Hematopoietic multipotent progenitor cell (in vitro differentiated cells): Measurements from ENCODE around the gene RMP24.
A peak's percentile ranks its signal among the peaks of the same experiment; 100 is the strongest.

Experiments used
- DNase-seq, 3 donors: peaks; one replicate each; pipeline ENCODE4 v3.0.0-alpha.2; 2011 to 2015; ENCODE audit warnings: low read depth in 2 of 3, low spot score in 2 of 3

RMP24 gene

DNA sequence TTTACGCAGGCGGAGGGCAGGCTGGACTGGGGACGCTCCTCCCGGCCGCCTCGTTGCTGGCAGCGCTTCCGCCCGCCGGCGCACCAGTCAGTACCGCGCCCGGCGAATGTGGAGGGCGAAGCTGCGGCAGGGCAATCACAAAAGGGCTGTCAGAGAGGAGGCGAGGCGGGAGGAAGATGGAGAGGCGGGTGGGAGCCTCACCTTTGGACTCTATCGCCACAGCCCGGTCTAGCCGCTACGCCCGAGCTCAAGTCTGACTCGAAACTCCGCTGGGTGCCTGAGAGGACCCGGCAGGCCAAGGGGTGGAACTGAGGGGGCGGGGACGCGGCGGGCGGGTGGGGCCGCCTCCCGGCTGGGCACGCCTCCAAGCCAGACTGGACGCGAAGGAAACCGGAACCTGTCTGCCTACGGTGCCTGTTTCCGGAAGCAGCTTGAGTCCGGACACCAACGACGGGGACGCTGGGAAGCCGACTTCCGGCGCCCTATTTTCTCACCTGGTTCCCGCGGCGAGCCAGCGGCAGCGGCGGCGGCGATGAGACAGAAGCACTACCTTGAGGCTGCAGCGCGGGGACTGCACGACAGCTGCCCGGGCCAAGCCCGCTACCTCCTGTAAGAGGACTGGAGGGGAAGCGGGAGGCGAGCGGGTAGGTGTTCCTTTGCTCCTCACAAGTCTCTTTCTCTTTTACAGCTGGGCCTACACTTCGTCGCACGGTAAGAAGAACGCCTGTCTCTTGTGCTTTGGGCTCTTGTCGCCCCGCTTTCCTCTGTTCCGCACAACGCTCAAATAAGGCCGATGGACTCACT, at the start of gene RMP24:
Gene RMP24 (plus strand): TSS at position 483 of the 804 bp plus-strand sequence.
- peak; percentile 90 to 96 (median 92) for DNase-seq

GRCh38 chr18:35923939-35924684, 48.4 kb upstream of the RMP24 start:
- DNase-seq: no peak

DNA sequence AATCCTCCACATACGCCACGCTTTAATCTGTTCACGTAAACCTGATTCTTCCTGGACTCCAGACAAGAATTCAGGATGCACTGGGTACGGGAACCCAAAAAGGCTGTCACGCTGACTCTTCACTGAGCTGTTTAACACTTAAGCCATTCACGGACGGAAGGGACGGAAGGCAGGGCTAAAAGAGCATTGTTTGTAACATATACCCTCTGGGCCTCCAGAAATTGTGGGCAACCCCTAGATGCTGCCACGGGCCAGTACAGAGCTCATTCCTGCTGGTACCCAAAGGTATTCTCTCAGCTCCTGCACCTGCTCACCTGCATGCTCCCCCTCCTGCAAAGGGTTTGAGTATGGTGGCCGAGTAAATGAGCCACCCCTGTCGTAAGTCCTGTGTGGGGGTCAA, 45.6 kb upstream of the RMP24 start:
- no peak for DNase-seq

- no peak for DNase-seq
These were observed 45.0 kb upstream of the RMP24 start for GRCh38 chr18:35927430-35927829.

DNA sequence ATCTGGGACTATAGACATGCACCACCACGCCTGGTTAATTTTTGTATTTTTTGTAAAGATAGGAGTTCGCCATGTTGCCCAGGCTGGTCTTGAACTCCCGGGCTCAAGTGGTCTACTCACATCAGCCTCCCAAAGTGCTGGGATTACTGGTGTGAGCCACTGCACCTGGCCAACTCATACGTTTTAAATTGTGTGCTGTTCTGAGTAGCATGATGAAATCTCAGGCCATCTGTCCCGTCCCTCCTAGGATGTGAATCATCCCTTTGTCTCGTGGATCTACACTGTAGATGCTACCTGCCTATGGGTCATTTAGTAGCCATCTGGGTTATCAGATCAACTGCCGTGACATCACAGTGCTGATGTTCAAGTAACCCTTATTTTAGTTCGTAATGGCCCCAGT, 38.5 kb upstream of the RMP24 start:
- DNase-seq: no peak

DNA sequence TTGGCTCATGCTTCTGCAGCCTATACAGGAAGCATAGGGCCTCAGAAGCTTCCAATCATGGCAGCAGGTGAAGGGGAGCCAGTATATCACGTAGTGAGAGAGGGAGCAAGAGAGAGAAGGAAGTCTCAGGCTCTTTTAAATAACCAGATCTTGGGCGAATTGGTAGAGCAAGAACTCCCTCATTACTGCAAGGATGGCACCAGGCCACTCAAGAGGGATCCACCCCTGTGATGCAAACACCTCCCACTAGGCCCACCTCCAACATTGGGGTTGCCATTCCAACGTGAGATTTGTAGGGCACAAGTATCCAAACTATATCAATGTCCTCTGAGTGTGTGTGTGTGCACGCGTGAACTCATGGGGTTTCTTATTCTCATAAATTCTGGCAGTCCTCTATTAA, 37.6 kb upstream of the RMP24 start:
- no peak for DNase-seq

GRCh38 chr18:35935805-35936204, 36.7 kb upstream of the RMP24 start:
- no peak for DNase-seq

GRCh38 chr18:35936951-35937350, 35.5 kb upstream of the RMP24 start:
- no peak for DNase-seq

DNA sequence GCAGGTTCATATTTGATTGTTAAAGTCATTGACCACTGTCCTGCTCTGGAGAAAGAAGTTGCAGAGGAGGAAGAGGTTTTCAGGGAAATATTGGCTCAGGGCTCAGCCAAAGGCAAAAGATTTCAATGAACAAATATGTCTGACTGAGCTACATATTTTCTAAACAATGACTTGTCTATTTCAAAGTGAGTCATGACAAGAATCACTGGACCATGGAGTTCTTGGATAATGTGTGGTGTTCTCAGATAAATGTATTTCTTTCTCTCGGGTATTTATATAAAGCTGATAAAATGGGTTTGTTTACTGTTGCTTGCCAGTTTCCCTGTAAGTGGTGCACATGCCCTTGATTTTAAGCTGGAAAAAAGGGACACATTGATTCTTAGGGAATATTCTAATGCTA, 34.3 kb upstream of the RMP24 start:
- DNase-seq: no peak

- no peak for DNase-seq
These were observed 33.9 kb upstream of the RMP24 start for GRCh38 chr18:35938562-35938961.

DNA sequence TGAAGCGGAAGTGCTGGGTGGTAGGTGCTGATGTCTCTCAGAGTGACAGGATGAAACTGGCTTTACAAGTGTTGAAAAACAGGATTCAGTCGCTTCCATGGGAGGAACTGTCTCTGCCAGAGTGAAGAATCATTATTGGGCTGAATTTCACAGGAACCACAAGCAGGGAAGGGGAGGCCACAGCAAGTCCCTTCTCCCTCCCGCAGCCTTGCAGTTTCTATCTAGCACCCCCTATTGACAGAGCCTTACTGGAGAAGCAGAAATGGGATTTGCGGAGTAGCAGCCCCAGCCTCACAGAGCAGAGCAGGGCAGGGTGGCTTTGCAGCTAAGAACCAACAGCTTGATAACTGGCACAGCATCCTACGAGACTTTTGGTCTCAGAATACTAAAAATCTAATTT, 33.3 kb upstream of the RMP24 start:
- no peak for DNase-seq

DNA sequence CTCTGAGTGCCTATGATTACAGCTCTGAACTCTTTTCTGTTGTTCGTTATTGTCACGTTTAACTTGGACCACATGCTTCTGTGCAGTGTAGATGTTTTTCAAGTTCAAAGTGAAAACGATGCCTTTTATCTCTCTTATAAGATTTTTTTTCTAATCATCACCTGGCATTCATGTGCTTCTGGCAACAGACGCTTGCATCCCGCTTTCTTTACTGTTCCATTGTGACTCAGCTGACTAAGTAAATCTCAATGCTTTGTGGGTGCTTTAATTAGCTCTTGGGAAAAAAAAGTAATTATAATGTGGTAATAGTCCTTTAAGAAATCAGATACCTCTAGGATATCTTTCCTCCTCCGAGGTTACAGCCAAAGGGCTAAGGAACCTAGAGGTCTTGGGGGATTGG, 31.2 kb upstream of the RMP24 start:
- DNase-seq: no peak

- DNase-seq: no peak
These were observed 30.3 kb upstream of the RMP24 start for GRCh38 chr18:35942133-35942532.

DNA sequence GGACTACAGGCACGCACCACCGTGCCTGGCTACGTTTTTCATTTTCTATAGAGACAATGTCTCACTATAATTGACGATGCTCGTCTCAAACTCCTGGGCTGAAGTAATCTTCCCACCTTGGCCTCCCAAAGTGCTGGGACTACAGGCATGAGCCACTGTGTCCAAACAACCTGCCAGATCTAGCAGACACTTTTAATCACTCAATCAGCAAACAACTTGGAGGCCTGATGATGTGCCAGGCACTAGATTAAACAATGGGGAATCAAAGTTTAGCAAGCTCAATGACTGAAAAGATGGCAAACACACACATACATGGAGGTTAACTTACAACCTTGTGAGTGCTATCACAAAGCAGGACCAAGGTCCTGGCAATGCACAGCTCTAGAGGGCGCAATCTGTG, 29.8 kb upstream of the RMP24 start:
- no peak for DNase-seq

- no peak for DNase-seq
These were observed 24.4 kb upstream of the RMP24 start for GRCh38 chr18:35948080-35948479.

DNA sequence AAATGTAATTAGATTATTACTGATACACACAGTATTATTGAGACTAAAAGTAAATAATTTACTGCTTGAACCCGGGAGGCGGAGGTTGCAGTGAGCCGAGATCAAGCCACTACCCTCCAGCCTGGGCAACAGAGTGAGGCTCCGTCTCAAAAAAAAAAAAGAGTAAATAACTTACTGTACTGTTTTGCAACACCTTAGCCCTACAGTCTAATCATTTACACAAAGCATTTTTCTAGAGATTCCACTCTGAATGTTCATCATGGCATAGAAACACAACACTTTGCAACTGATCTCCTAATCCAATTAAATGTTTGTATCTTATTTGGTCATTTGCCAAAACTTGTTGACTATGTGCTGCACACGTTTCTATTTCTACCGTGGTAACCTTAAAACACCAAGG, 23.4 kb upstream of the RMP24 start:
- no peak for DNase-seq

- DNase-seq: peak in 2 of 3 donors; percentile 74 to 81
These were observed 22.4 kb upstream of the RMP24 start for GRCh38 chr18:35949903-35950627.

- no peak for DNase-seq
These were observed 21.9 kb upstream of the RMP24 start for GRCh38 chr18:35950628-35950982.

- DNase-seq: no peak
These were observed 18.8 kb upstream of the RMP24 start for GRCh38 chr18:35953688-35954087.

DNA sequence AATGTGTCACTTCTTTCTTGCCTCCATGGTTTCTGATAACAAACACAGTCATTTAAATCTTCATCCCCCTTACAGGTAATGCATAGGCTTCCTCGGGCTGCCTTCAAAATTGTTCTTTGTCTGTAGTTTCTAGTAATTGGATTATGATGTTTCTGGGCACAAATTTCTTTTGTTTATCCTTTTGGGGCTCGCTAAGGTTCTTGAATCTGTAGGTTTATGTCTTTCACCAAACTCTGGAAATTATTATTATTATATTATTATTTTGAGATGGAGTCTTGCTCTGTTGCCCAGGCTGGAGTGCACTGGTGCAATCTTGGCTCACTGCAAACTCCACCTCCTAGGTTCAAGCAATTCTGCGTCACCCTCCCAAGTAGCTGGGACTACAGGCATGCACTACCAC, 16.3 kb upstream of the RMP24 start:
- no peak for DNase-seq

- no peak for DNase-seq
These were observed 10.2 kb upstream of the RMP24 start for GRCh38 chr18:35962320-35962719.

GRCh38 chr18:35964319-35964718, 8.2 kb upstream of the RMP24 start:
- no peak for DNase-seq
